NCI-H1048 (cell line): ENCODE measurements around the gene MMP26.

ENCODE experiments used
- DNase-seq: peaks from one replicate; lab custom pipeline; 2025; lab: John Stamatoyannopoulos, UW

Gene MMP26

DNA sequence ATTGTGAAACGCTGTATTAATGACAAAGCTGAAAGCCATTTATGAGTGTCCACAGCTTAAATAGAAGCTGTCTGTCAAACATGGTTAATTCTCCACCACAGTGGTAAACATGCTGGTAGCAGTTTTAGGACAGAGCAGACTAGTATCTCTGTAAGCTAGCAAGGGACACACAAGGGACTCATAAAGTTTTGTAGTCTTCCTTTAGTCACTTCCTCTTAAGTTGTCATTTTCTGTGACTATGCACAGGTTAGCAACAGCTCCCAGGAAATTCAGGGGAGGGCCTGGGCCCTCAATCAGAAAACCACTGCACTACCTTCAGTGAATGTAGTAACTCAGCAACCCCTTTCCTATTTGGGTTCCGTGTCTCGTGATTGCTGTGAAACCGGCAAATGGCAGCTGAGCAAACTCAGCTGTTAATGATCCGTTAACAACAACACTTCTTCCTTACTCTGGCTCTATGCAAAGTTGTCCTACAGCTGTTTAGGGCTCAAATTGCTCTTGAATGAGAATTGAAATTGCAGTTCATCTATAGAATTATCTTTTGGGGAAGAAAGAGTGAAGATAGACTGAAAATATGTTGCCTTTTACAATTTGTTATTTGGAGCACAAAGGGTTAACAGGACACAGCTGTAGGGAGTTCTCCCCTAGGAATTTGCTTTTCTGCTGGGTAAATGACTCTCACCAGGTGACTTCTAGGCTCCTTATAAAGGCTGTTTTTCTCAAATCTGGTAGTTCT, at the start of gene MMP26:
MMP26 (plus strand) TSS at position 731 of the 736 bp plus-strand sequence.
- DNase-seq: no peak

DNA sequence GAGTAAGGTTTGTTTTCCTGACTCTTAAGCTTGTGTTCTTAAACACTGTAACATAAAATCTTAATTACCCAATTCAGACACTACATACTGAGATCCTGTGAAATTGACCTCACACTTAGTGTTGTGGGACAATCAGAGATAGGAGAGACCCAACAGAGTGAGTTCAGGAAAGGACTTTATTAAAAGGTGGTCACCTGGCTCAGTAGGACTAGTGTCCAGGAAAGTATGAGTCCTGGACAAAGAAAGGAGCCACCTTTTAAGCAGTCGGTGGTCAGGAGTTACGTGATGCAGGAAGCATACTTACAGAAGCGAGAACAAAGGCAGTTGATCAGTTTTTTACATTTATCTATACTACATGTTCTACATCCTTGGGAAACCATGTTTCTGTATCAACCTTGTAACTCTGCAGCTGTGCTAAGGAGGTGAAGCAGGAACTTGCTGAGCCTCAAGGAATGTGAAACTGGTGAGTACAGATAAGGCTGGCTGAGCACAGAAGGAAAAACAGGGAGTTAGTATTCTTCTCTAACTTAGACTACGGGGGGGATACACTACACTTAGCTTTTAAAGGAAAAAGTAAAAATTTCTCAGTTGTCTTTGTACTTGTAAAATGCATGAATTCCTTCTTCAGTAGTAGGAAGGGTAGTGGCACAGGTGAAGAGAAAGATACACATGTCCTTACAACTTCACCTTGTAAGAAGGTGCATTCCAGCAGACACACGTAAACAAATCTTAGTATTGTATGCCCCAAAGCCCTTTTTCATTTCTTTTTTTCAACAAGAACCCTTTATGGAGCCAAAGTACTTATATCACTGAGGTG, 45.7 kb upstream of the MMP26 start:
- no peak for DNase-seq

DNA sequence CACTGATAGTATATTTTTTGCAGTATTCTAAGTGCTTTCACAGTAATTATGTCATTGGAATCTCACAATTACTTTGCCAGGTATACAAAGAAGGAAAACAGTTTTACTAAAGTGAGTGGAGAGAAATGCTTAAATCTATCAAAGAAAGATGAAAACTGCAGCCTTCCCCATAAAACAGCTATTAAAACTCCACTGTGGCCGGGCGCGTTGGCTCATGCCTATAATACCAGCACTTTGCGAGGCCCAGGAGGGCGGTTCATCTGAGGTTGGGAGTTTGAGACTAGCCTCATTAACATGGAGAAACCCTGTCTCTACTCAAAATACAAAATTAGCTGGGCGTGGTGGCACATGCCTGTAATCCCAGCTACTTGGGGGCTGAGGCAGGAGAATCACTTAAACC, 41.7 kb upstream of the MMP26 start:
- DNase-seq: no peak

DNA sequence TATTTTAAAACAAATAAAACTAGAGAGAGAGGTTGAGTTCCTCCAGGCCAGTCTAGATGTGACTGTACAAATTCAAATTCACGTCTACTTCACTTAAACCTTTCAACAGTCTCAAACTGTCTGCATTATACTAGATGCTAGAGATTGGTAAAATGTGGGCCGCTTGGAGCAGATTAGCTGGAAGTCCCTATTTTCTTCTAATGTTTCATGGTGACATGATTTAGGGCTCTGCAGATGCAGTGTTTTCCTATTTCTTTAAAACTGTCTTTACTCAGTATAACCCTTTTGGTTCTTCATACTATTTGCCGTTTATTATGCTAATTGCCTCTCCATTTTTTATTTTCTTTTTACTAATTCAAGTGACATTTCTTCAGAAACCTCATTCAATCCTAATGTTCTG, 40.4 kb upstream of the MMP26 start:
- no peak for DNase-seq

DNA sequence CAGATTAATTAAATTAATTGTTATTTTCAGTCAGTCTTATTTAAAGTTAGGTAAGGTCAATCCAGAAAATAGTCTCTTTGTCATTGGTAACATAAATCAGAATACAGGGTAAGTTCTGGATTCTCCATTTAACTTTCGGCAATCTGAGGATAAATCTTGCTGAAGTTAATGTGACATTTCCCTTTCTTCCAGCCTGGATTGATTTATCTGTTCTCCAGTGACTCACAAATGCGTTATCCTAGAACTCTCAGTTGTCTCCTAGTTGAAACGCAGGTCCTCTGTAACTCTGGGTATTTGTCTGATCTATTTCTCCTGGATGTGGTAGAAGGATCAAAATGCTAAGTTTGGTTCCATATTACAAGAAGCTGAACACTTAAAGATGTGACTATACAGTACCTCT, 39.8 kb upstream of the MMP26 start:
- DNase-seq: no peak

- DNase-seq: no peak
Observed at GRCh38 chr11:4665424-4665823, 39.2 kb upstream of the MMP26 start.

- DNase-seq: no peak
Observed at GRCh38 chr11:4671741-4672140, 32.8 kb upstream of the MMP26 start.

DNA sequence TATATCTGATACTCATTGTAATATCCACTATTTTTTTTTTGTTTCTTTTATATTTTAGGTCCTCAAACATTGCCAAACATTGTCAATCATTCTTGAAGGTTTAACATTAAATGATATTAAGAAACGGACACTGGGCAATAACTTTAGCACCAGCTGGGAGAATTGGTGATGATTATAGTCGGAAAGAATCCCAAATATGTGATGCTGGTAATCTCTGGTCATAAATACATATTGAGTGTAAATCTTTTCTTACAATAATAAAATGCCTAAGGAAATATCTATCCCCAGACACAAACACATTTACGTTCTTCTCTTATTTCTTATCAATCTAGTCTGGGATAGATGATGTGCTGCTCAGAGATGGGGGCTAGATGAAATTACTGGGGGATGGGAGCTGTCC, 32.1 kb upstream of the MMP26 start:
- DNase-seq: no peak

DNA sequence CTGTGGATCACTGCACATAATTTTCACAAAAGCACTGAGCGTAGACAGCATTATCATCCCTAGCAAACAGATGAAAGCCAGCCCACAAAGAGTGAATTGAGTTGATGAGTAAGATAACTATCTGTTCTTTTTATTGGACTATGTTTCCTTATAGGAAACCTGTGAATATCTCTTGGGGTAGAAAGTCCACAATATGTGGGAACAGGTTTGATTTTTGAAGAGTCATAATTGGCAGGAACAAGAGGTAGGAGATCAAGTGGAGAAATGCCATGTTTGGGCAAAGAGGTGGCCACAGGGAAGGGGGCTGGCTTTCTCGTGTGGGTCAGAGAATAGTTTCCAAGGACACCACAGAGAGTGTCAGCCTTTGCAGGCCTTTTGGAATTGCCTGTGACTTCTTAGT, 30.8 kb upstream of the MMP26 start:
- no peak for DNase-seq

DNA sequence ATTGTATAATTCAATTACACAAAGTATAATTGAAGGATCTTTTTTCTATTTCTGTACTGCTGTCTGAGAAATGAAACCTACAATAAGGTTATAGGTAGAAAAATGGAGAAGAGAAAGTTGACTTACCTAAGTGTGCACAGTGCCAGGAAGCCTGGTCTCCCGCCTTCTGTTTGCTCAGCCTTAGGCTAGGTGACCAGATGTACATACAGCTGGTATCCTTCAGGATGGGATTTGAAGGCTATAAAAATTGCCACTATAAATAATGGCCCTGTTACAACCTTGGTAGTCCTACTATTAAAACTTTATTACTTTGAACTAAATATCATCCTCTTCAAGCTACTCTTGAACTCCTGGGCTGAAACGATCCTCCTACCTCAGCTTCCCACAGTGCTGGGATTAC, 26.6 kb upstream of the MMP26 start:
- no peak for DNase-seq

- no peak for DNase-seq
Observed at GRCh38 chr11:4680341-4680740, 24.2 kb upstream of the MMP26 start.

GRCh38 chr11:4682623-4683419, 21.8 kb upstream of the MMP26 start:
- DNase-seq: no peak

DNA sequence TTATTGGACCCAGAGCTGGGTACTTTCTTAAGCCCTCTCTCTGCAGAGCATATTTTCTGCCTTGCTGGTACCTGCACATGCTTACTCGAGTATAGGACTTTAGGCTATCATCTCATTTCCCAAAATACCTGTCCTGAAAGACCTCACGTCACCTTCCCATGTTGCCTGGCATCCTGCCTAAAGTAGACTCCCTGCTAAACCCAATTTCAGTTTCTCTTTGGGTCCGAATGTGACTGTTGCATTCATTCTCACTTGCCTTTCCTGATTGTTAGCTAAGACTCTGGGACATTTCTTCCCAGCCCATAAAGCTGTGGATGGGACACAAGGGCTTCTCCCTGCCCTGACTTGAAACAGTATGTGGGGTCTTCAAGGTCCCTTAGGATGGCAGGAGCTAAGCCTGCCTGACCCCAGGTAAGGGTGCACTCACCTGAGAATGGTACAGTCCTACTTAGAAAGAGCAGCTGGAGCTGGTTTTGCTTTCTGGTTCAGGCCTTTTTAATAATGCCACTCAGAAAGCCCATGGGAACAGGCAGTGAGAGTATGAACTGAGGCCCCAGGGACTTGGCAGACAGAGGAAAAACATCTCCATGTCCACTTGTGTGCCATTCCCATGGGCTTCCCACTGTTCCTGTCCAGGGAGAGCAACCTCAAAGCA, 19.8 kb upstream of the MMP26 start:
- no peak for DNase-seq

DNA sequence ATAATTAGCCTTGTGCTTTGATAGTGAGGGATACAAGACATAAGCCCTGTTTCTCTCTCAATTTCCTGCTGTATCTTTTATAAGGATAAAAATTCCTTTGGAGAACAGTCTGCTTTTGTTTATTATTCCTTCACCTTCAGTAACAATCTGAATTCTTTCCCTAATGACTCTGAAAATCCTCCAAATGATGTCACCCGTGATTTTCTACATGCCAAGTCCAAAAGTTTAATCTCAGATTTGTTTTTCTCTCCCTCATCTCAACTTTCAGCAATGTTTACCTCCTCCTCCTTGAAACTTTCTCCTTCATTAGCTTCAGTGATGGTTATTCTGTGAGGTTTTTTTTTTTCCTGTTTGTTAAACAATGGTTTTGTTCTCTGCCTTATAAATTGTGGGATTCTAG, 9.1 kb upstream of the MMP26 start:
- DNase-seq: no peak

- DNase-seq: no peak
Observed at GRCh38 chr11:4697585-4697984, 7.0 kb upstream of the MMP26 start, which contains the start of gene OR51E2. OR51E2 (minus strand) TSS chr11:4697853; CDS start chr11:4682711, 15,142 bp downstream.

- no peak for DNase-seq
Observed at GRCh38 chr11:4699697-4700435, 4.7 kb upstream of the MMP26 start.

DNA sequence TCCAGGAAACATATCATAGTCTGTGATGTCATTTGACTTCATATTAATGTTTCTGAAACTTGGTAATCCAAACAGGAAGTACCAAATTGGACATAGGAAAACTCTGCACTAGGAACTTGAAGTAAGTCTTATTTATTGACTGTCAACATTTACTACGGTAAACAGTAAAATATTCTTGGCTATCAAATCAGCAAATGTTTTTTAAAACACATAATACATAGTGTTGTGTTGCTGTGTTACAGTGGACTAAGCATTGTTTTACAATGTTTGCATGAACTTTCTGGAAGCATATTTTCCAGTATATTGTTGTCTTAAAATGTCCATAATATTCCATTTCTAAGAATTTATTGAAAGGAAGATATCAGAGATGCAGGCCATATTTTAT, 4.2 kb upstream of the MMP26 start:
- DNase-seq: no peak

- no peak for DNase-seq
Observed at GRCh38 chr11:4704790-4705334, 278 bp downstream of the MMP26 start.

DNA sequence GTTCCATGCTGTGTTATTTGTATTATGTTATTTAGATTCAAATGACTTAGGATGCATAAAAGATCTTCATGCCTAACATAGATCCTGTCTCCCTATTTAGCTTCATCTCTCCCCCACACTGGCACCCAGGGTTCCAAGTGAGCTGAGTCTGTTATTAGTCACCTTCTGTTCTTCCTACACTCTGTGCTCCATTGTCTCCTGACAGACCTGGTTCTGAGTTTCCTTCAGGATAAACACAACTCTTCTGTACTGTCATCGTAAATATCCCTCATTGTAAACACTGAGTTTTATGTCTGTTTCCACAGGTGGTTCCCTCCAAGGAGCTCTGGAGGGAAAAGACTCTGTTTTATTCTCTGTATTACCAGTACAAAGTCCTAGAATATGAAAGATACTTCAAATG, 8.7 kb downstream of the MMP26 start:
- no peak for DNase-seq

DNA sequence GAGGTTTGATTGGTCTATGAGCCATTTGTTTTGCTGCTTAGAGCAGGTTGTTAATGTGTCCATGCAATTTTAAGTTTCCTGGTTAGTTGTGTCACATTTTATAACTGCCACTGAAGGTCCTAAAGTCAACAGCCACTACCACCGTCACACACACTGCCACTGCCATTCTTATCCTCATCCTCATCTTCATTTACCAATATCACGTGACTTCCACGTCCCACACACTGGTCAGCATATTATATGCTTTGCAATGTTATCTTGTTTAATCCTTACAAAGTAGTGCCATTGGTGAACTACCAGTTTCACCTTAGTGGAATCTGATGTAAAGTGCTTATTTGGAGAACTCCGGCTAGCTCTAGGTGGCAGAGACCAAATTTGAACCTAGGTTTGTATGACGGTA, 9.7 kb downstream of the MMP26 start:
- no peak for DNase-seq
